ENCODE results near the gene UBE2L5.

DNA sequence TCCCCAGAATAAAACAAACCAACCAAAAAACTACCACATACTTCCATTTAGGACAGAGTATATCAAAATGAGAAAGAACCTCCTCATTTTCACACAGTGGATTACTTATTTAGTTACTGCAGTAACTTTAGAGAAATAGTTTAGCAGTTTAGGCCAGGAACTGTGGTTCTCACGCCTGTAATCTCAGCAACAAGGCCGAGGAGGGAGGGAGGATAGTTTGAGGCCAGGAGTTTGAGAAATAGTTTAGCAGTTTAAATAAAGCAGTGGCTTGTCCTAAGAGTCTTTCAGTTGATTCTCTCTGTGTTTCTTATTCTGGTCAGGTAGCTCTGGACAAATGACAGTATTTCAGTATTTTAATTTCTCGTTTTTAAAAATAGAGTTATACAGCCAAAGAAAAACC is 34.0 kb downstream of the UBE2L5 start:
- TF ChIP-seq, protein P1, sequence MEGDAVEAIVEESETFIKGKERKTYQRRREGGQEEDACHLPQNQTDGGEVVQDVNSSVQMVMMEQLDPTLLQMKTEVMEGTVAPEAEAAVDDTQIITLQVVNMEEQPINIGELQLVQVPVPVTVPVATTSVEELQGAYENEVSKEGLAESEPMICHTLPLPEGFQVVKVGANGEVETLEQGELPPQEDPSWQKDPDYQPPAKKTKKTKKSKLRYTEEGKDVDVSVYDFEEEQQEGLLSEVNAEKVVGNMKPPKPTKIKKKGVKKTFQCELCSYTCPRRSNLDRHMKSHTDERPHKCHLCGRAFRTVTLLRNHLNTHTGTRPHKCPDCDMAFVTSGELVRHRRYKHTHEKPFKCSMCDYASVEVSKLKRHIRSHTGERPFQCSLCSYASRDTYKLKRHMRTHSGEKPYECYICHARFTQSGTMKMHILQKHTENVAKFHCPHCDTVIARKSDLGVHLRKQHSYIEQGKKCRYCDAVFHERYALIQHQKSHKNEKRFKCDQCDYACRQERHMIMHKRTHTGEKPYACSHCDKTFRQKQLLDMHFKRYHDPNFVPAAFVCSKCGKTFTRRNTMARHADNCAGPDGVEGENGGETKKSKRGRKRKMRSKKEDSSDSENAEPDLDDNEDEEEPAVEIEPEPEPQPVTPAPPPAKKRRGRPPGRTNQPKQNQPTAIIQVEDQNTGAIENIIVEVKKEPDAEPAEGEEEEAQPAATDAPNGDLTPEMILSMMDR (IDR thresholded peaks at IDR 0.05): no peak
- no peak for TF ChIP-seq POLR2A (IDR thresholded peaks at IDR 0.05)
